A549 (cell line): ENCODE measurements around the gene NEK7. TPM values are rescaled to one million over a fixed set of nuclear protein-coding genes. Genes with fewer than 3 reads are reported as not detected.

Experiments
- ATAC-seq, 2 experiments: fragments of 200-7000 bp in 1 of 2; fragments of >200 bp in 1 of 2; cut with Nextera tagmentation in 1 of 2; cut with Tn5 transposase in 1 of 2; 3 replicates each; pipeline versions ENCODE4 v1.8.0 to v1.9.1; 2018 to 2020; ENCODE audit warnings: mild to moderate bottlenecking in 1 of 2, moderate library complexity in 1 of 2
- CTCF ChIA-PET: fragments of 300-600 bp; sonication (Branson Sonifier 250); formaldehyde crosslinking; extraction: SDS; loops from one replicate; lab custom pipeline; 2021; ENCODE audit warnings: antibody characterized with exemption, inconsistent platforms; lab: Yijun Ruan, JAX
- POLR2A ChIA-PET: fragments of 350-600 bp; formaldehyde crosslinking; extraction: SDS; loops from one replicate; lab custom pipeline; 2021; ENCODE audit warnings: antibody characterized with exemption, inconsistent platforms; lab: Yijun Ruan, JAX
- DNase-seq, 2 experiments: peaks; one replicate each; pipeline versions ENCODE4 v3.0.0 to v3.0.0-alpha.2; 2011 to 2016; ENCODE audit warnings: low read depth in 1 of 2, low spot score in 1 of 2
- FAIRE-seq: peaks from 2 replicates; lab custom pipeline; 2011; peaks lifted over from hg19 to GRCh38; lab: Jason Lieb, UNC
- H3K27ac ChIP-seq, 2 experiments: fragments of >200 bp; sonication (Bioruptor Twin); formaldehyde crosslinking; 3 replicates each; pipeline ENCODE4 v1.5.1; 2016 to 2017
- H3K4me1 ChIP-seq: fragments of >200 bp; sonication (Bioruptor Twin); formaldehyde crosslinking; 3 replicates; pipeline ENCODE4 v1.6.1; 2016
- H3K4me2 ChIP-seq: fragments of >200 bp; sonication (Bioruptor Twin); formaldehyde crosslinking; 3 replicates; pipeline ENCODE4 v1.6.1; 2016
- H3K4me3 ChIP-seq: fragments of >200 bp; sonication (Bioruptor Twin); formaldehyde crosslinking; 3 replicates; pipeline ENCODE4 v1.5.1; 2016
- H3K9me3 ChIP-seq: fragments of >200 bp; sonication (Bioruptor Twin); formaldehyde crosslinking; 3 replicates; pipeline ENCODE4 v1.6.1; 2016
- BHLHE40 ChIP-seq: IDR thresholded peaks from 2 replicates; pipeline ENCODE4 v1.6.1; 2012; ENCODE audit warnings: low read depth, low read length, inconsistent platforms
- CBX8 ChIP-seq: fragments of 200-600 bp; sonication (generic); IDR thresholded peaks from 2 replicates; pipeline ENCODE4 v1.6.1; 2016
- CHD2 ChIP-seq: fragments of 150-350 bp; IDR thresholded peaks from 2 replicates; pipeline ENCODE4 v1.6.1; 2014; ENCODE audit warnings: low read length; ENCODE audit not compliant: partially characterized antibody
- ELK1 ChIP-seq: fragments of 150-350 bp; IDR thresholded peaks from 2 replicates; pipeline ENCODE4 v1.6.1; 2014; ENCODE audit warnings: low read depth, mild to moderate bottlenecking, low read length
- EP300 ChIP-seq, 2 experiments: fragments of >200 bp; sonication (Bioruptor Twin); formaldehyde crosslinking; IDR thresholded peaks; 2 replicates in 1 of 2; 3 replicates in 1 of 2; pipeline ENCODE4 v1.6.1; 2016 to 2017
- ESRRA ChIP-seq: fragments of 150-350 bp; IDR thresholded peaks from 2 replicates; pipeline ENCODE4 v1.6.1; 2014; ENCODE audit warnings: mild to moderate bottlenecking, low read length, borderline replicate concordance
- FOSL2 ChIP-seq, 2 experiments: fragments of 450-650 bp in 1 of 2; fragments of >200 bp in 1 of 2; sonication (Bioruptor Twin) in 1 of 2; formaldehyde crosslinking; IDR thresholded peaks; 2 replicates each; pipeline versions ENCODE4 v1.5.0 to v1.6.1; 2016 to 2020; ENCODE audit warnings: mild to moderate bottlenecking in 1 of 2, moderate library complexity in 1 of 2
- FOXS1 ChIP-seq: fragments of 250-450 bp; sonication (Bioruptor Pico); IDR thresholded peaks from 2 replicates; pipeline ENCODE4 v1.5.0; 2020; ENCODE audit warnings: mild to moderate bottlenecking, moderate library complexity
- GATA3 ChIP-seq: IDR thresholded peaks from 2 replicates; pipeline ENCODE4 v1.6.1; 2012; ENCODE audit warnings: borderline replicate concordance
- HMGXB4 ChIP-seq: fragments of 250-450 bp; sonication (Bioruptor Pico); IDR thresholded peaks from 2 replicates; pipeline ENCODE4 v1.5.0; 2021; ENCODE audit warnings: mild to moderate bottlenecking, moderate library complexity, borderline replicate concordance
- HOXB13 ChIP-seq: fragments of 250-450 bp; sonication (Bioruptor Pico); IDR thresholded peaks from 2 replicates; pipeline ENCODE4 v1.5.0; 2020; ENCODE audit warnings: low read depth, mild to moderate bottlenecking, moderate library complexity
- HOXB5 ChIP-seq: fragments of 250-450 bp; sonication (Bioruptor Pico); IDR thresholded peaks from 2 replicates; pipeline ENCODE4 v1.5.0; 2020; ENCODE audit warnings: mild to moderate bottlenecking, moderate library complexity
- JUN ChIP-seq, 2 experiments: fragments of >200 bp; sonication (Bioruptor Twin); formaldehyde crosslinking; IDR thresholded peaks; 2 replicates in 1 of 2; 3 replicates in 1 of 2; pipeline ENCODE4 v1.6.1; 2016 to 2017
- JUNB ChIP-seq: fragments of >200 bp; sonication (Bioruptor Twin); formaldehyde crosslinking; IDR thresholded peaks from 2 replicates; pipeline ENCODE4 v1.6.1; 2016
- KDM1A ChIP-seq: fragments of 200-600 bp; sonication (generic); IDR thresholded peaks from 2 replicates; pipeline ENCODE4 v1.6.1; 2016; ENCODE audit warnings: low read depth, mild to moderate bottlenecking
- KDM5A ChIP-seq: fragments of 200-600 bp; sonication (generic); IDR thresholded peaks from 2 replicates; pipeline ENCODE4 v1.6.1; 2016; ENCODE audit warnings: antibody characterized with exemption, mild to moderate bottlenecking
- POLR2AphosphoS2 ChIP-seq: conservative IDR thresholded peaks from 2 replicates; pipeline ENCODE4 v1.6.1; 2012; ENCODE audit warnings: low read length, improper control_type of control experiment, inconsistent platforms
- RFX5 ChIP-seq: fragments of 450-650 bp; IDR thresholded peaks from 2 replicates; pipeline ENCODE4 v1.7.1; 2014; ENCODE audit warnings: antibody characterized with exemption, mild to moderate bottlenecking, moderate library complexity
- RNF2 ChIP-seq: fragments of 200-600 bp; sonication (generic); IDR thresholded peaks from 2 replicates; pipeline ENCODE4 v1.6.1; 2016; ENCODE audit warnings: low read depth, mild to moderate bottlenecking, antibody characterized with exemption, moderate library complexity, borderline replicate concordance
- SREBF2 ChIP-seq: fragments of 450-650 bp; IDR thresholded peaks from 2 replicates; pipeline ENCODE4 v1.6.1; 2014; ENCODE audit warnings: mild to moderate bottlenecking, moderate library complexity
- ZC3H11A ChIP-seq: fragments of 450-650 bp; IDR thresholded peaks from 2 replicates; pipeline ENCODE4 v1.6.1; 2014; ENCODE audit warnings: antibody characterized with exemption, mild to moderate bottlenecking
- WGBS: methylation state at CpG from one replicate; pipeline ENCODE4 v1.1.6; 2017; ENCODE audit errors: missing lambda C conversion rate; 5-methylcytosine and 5-hydroxymethylcytosine counted together
- polyA plus RNA-seq, 4 experiments: library from polyadenylated mRNA; depleted of rRNA in 3 of 4; stranded (reverse); fragments of >200 nt; fragmentation: RNase III in 1 of 4; extraction: RNeasy Plus Mini Kit Qiagen cat#74134 plus additional on column Dnase treatment in 1 of 4; gene quantifications; 2 replicates in 3 of 4; 3 replicates in 1 of 4; pipeline ENCODE4 v1.2.3, GENCODE V29; 2011 to 2017

The NEK7 gene
- polyA plus RNA-seq, 2 of the 4 experiments (the other 2 are of a cell fraction), result 15.9 to 62.9 TPM

- TF ChIP-seq KDM5A (no peak), BHLHE40 (no peak), POLR2AphosphoS2 (no peak), RFX5 (no peak), ESRRA (no peak), RNF2 (no peak), JUN (IDR thresholded peaks at IDR 0.05) (no peak), FOXS1 (CRISPR knock-in tag) (no peak), HOXB13 (no peak), ELK1 (no peak), CHD2 (no peak), SREBF2 (no peak), ZC3H11A (no peak), CBX8 (no peak)
- WGBS, result 82% methylated on average over 2 of the region's 2 CpGs
- POLR2A ChIA-PET, result no interaction called here
- no peak for DNase-seq
- no peaks in the 10 kb centered on the region for H3K9me3 ChIP-seq
- no peak overlapping the region for H3K4me2 ChIP-seq
- H3K4me1 ChIP-seq, result no peaks in the 10 kb centered on the region
- no peak overlapping the region for H3K27ac ChIP-seq
- ATAC-seq, result no peak
- CTCF ChIA-PET, result interaction anchor here (1.3 kb wide), 1 partner anchor 15 kb away, joined by 3 read pairs; the partner anchor contains the start of gene NEK7
- no peak overlapping the region for H3K4me3 ChIP-seq
- no peak for FAIRE-seq
Measured at GRCh38 chr1:198141668-198142351, 15.0 kb upstream of the NEK7 start.

DNA sequence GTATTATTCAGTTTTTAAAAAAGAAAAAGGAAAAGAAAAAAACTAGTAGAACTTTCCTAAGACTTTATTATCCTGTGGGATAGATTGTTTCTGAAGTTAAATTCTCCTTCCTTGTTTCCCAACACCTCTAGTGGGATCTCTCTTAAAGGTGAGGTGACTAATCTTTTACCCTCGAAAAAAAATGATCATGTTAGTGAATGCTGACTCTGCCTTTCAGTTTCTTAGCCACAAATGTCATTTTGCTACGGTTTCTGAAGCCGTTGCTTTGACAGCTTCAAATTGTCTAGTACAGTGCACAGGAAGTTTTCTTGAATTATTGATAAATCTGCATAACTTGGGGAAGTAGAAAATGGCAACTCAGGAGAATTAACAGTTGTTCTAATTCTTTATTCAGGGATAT lies 13.0 kb upstream of the NEK7 start:
- no peak for ATAC-seq
- H3K4me2 ChIP-seq, result no peak overlapping the region
- DNase-seq, result no peak
- FAIRE-seq, result no peak
- CTCF ChIA-PET, result interaction anchor here (0.6 to 1.0 kb wide), 2 partner anchors 13 to 71 kb away, joined by 3 to 5 read pairs; partner anchors contain the start of gene NEK7
- TF ChIP-seq GATA3, result no peak
- H3K9me3 ChIP-seq, result no peaks in the 10 kb centered on the region
- no peaks in the 10 kb centered on the region for H3K4me1 ChIP-seq
- POLR2A ChIA-PET, result no interaction called here
- WGBS, result 61% methylated on average over 3 of the region's 3 CpGs
- no peak overlapping the region for H3K27ac ChIP-seq
- no peak overlapping the region for H3K4me3 ChIP-seq

DNA sequence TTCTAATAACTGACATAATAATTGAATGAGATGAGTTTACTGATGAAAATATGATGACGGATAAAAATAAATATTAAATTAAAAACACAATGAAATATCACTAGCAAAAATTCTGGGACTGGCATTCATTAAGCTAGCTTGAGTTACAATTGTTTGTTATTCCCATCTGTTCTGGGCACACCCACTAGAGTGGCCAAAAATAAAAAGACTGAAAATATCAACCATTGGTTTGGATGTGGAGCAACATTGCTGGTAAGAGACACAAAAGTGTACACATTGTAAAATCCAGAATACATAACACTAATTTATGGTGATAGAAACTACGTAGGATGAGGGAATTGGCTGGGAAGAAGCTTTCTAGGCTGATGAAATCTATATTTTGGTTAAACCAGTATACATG lies 9.6 kb upstream of the NEK7 start:
- Histone ChIP-seq H3K4me2 (no peak overlapping the region), H3K4me1 (peaks cover 10% of the 10 kb centered on the region; the same call in 2 of the 3 replicates), H3K27ac (no peak overlapping the region), H3K9me3 (no peaks in the 10 kb centered on the region), H3K4me3 (no peak overlapping the region)
- TF ChIP-seq ESRRA (no peak), POLR2AphosphoS2 (no peak), HMGXB4 (CRISPR knock-in tag) (no peak), JUN (IDR thresholded peaks at IDR 0.05) (no peak), EP300 (IDR thresholded peaks at IDR 0.05) (no peak), FOSL2 (IDR thresholded peaks at IDR 0.05) (no peak), FOSL2 (CRISPR knock-in tag; IDR thresholded peaks at IDR 0.05) (no peak), JUNB (no peak), HOXB5 (no peak), SREBF2 (no peak), KDM1A (no peak)
- WGBS, result 95% methylated on average over 2 of the region's 2 CpGs
- ATAC-seq (no peak), FAIRE-seq (no peak), DNase-seq (no peak)
- ChIA-PET CTCF (interaction anchor here (1.3 kb wide), 1 partner anchor 9 kb away, joined by 7 read pairs; no protein-coding TSS in a partner anchor), POLR2A (no interaction called here)
